Central memory CD4-positive, alpha-beta T cell (primary cell): ENCODE measurements around the gene NDUFA1.
"Not testable (repeated sequence)": the region's sequence is repeated elsewhere in the genome, so short reads cannot be mapped to it uniquely, and the experiment has no call there.

Source experiments
- DNase-seq: peaks from one replicate; pipeline ENCODE4 v3.0.0; 2022
- total RNA-seq, 3 experiments: gene quantifications; one replicate each; lab custom pipeline; 2026; lab: John Stamatoyannopoulos, UW

NDUFA1 gene
- total RNA-seq: 21.2 to 51.3 (median 41.0) reads per million in 3 experiments

GRCh38 chrX:119871599-119872395 lies at the start of gene NDUFA1, which contains the start of gene RNF113A:
TSS of gene NDUFA1 (plus strand) at chrX:119871832. CDS start at chrX:119871912, 80 bp downstream.
TSS of gene RNF113A (minus strand) at chrX:119871733. CDS start at chrX:119871613, 120 bp downstream.
- peak; percentile 88 for DNase-seq

DNA sequence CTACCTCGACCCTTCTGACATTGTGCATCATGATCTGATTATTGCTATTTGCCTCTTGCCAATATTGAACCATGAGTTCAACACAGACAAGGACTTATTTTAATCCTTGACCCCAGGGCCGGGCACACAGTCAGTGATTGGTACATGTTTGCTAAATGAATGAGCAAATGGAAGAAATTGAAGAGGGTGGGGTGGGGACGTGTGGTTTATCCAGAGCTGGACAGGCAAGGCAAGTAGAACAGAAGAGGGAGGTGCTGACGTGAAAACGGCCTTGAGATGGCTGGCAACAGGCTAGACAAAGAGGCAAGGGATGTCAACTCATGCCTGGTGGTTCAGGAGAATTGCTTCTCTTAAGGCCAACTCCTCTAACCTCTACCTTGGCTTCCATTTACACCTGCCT lies 47.4 kb upstream of the NDUFA1 start:
- not testable (repeated sequence) for DNase-seq

GRCh38 chrX:119826399-119826959 lies 45.2 kb upstream of the NDUFA1 start:
- DNase-seq: no peak

- no peak for DNase-seq
These were observed 43.2 kb upstream of the NDUFA1 start for GRCh38 chrX:119828446-119828845.

DNA sequence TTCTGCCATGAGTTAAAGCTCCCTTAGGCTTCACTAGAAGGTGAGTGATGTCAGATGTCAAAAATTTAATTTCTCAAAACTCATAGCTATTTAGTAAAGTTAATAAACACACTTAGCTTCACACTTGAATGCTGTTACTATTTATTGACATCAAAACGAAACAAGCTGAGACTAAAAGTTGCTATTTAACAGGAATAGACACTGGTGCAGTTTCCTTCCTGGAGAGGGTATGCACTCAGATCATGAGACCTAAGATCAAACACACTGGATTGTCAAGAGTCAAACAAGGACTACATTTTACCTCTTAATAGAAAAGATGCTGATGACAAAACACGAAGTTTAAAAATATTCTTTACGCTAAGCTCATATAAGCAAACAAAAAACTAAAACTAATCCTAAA lies 37.7 kb upstream of the NDUFA1 start:
- no peak for DNase-seq

- DNase-seq: peak; percentile 94
These were observed 19.0 kb upstream of the NDUFA1 start, which contains the start of gene UPF3B for GRCh38 chrX:119852382-119853353. TSS of gene UPF3B (minus strand) at chrX:119852963. CDS start at chrX:119852928, 35 bp downstream.

DNA sequence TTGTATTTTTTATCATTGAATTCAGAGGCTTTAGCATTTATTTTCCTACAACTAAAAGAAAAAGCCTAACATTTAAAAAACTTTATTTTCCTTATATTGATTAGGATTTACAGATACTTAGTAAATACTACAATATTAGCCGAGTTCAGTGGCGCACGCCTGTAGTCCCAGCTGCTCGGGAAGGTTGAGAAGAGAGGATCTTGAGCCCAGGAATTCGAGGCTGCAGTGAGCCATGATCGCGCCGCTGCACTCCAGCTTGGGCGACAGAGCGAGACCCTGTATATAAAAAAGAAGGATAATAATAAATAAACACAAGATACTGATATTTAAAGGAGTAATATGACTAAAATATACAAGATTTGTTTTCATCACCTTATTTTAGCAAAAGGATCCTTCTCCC lies 18.2 kb upstream of the NDUFA1 start:
- DNase-seq: no peak

- DNase-seq: peak; percentile 31
These were observed 953 bp upstream of the NDUFA1 start for GRCh38 chrX:119870626-119871131.

DNA sequence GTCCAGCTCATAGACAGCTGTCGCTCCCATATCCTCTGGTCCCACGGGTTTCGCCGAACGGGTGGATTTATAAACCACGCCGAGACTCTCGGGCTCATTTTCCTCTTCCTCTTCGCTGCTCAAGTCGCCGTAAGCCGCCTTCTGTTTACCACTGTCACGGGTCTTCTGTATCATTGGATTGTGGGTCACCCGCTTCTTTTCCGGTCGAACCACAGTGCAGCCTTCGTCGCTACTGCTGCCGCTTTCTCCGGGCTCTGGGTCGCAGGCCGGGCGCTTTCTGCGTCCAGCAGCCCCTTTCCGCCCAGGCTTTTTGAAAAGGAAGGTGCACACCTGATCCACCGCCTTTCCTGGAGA lies 410 bp upstream of the NDUFA1 start:
- DNase-seq: no peak

- no peak for DNase-seq
These were observed 7.1 kb downstream of the NDUFA1 start for GRCh38 chrX:119878740-119879139.

- DNase-seq: peak; percentile 17
These were observed 8.4 kb downstream of the NDUFA1 start for GRCh38 chrX:119880076-119880475.

- DNase-seq: peak; percentile 36
These were observed 9.2 kb downstream of the NDUFA1 start for GRCh38 chrX:119880552-119881437.

DNA sequence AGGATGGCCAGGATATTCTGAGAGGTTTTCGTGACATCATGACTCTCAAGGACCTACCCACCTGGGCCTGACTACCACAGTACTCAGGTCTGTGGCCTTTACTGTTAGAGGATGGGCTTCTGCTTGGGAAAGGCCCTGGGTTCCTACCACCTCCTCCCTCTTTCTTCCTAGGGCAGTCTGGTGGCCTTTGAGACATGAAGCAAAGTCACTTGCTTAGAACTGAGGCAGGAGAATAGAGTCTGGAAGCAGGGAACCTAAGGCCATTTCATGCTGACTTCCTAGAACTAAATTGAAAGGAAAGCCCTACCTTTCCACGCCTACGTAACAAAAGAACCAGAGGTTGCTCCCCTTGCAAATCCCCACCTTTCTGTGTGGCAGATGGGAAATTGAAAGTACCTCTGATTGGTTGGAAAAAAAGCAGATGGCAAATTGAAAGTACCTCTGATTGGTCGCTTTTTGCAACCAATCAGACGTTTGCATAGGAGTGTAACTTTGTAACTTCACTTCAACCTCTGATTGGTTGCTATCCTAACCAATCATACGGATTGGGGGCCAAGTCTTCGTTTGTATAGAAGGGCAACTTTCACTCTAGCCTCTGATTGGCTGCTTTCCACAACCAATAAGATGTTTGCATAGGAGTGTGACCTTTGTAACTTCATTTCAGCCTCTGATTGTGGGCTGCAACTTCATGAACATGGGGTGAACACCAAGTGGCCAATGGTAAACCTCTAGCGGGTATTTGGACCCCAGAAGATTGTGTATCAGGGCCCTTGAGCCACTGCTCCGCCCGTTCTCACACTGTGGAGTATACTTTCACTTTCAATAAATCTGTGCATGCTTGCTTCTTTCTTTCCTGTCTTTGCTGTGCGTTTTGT lies 14.2 kb downstream of the NDUFA1 start:
- DNase-seq: peak; percentile 50

DNA sequence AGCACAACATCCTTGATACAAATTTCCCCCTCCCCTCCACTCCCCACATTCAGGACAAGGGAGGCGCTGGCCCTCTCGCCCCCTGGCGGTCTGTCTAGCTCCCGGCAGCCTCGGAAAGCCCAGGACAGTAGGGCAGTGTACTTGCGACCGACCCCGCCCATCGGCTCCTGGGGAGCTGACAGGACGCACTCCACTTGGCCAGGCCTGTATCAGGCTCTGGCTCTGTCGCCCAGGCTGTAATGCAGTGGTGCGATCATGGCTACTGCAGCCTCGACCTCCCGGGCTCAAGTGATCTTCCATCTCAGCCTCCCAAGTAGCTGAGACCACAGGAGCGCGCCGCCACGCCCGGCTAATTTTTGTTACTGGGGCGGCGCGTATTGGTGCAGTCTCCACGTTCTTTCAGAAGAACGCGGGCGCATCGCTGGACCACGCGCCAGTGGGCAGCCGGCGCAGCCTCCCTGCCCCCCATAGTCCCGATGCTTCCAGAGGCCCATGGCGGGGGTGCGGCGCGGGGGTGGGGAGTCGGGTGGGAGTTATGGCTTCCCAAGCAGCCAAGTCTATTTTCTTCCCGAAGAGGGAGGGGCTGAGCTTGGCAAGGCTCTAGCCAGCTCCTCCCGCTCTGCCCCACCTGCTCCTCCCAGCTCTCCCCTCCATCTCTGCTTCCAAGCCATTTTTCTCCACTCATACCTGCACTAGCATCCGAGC lies 16.2 kb downstream of the NDUFA1 start:
- peak; percentile 43 for DNase-seq

DNA sequence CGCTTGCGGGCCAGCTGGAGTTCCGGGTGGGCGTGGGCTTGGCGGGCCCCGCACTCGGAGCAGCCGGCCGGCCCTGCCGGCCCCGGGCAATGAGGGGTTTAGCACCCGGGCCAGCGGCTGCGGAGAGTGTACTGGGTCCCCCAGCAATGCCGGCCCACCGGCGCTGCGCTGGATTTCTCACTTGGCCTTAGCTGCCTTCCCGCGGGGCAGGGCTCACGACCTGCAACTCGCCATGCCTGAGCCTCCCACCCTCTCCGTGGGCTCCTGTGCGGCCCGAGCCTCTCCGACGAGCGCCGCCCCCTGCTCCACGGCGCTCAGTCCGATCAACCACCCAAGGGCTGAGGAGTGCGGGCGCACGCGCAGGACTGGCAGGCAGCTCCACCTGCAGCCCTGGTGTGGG lies 19.0 kb downstream of the NDUFA1 start:
- not testable (repeated sequence) for DNase-seq

DNA sequence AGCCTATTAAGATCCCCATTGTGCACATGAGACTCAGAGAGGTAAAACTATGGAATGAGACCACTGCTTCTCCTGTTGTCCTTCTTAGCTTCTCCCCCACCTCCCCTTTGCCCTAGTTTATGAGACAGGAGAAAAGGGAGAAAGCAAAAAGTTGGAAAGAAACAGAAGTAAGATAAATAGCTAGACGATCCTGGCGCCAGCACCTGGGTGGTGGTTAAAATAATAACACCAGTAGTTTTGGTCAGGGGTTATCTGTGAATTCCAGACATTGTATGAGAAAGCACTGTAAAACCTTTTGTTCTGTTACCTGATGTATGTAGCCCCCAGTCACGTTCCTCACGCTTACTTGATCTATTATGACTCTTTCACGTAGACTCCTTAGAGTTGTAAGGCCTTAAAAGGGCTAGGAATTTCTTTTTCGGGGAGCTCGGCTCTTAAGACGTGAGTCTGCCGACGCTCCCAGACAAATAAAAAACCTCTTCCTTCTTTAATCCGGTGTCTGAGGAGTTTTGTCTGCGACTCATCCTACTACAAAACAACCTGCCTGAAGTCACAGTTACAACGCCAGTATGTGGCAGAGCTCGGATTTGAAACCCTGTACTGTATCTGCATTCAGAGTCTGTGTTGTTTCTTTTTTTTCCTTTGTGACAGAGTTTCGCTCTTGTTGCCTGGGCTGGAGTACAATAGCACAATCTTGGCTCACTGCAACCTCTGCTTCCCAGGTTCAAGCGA lies 20.5 kb downstream of the NDUFA1 start:
- DNase-seq: not testable (repeated sequence)

GRCh38 chrX:119895843-119896326 lies 24.3 kb downstream of the NDUFA1 start, which contains the start of gene AKAP14:
TSS of gene AKAP14 (plus strand) at chrX:119895893. CDS start at chrX:119903224, 7,331 bp downstream.
- DNase-seq: no peak

DNA sequence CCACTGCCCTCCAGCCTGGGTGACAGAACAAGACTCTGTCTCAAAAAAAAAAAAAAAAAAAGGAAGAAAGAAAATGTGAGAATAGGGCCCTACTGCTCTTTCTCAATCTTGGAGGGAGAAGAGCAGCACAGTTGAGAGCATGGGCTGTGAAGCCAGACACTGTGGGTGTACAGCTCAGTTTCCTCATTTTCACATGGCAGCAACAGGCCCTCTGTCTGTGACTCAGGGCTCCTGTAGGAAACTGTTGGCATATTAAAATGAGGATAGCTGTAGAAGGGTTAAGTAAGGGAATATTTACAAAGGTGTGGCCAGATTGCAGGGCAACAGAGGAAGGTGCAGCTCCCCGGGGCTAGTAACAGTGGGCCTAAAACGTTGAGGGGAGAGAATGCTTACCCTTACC lies 27.5 kb downstream of the NDUFA1 start:
- DNase-seq: no peak

DNA sequence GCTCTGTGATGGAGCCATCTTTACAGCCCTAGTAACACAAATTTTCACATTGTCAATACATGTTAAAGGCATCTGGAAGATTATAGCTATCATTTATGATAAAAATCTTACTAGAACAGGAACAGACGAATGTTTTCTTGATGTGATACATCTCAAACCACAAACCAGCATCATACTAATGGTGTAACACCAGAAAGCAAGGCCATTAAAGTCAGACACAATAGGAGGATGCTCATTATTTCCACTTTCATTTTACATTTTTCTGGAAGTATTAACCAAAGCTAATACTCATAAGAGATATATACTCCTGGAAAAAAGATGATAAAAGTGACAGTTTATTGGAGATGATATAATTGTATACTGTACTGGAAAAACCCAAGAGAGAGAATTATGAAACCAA lies 29.3 kb downstream of the NDUFA1 start:
- DNase-seq: no peak
